ENCODE measurements around the gene CALML6. TPM values are rescaled to one million over a fixed set of nuclear protein-coding genes. Genes with fewer than 3 reads are reported as not detected.
"Not testable (repeated sequence)": the region's sequence is repeated elsewhere in the genome, so short reads cannot be mapped to it uniquely, and the experiment has no call there.

CALML6 gene
- total and polyA plus RNA-seq, 9 donors: 0.04 to 0.43 (median 0.13) TPM; not detected in 2

DNA sequence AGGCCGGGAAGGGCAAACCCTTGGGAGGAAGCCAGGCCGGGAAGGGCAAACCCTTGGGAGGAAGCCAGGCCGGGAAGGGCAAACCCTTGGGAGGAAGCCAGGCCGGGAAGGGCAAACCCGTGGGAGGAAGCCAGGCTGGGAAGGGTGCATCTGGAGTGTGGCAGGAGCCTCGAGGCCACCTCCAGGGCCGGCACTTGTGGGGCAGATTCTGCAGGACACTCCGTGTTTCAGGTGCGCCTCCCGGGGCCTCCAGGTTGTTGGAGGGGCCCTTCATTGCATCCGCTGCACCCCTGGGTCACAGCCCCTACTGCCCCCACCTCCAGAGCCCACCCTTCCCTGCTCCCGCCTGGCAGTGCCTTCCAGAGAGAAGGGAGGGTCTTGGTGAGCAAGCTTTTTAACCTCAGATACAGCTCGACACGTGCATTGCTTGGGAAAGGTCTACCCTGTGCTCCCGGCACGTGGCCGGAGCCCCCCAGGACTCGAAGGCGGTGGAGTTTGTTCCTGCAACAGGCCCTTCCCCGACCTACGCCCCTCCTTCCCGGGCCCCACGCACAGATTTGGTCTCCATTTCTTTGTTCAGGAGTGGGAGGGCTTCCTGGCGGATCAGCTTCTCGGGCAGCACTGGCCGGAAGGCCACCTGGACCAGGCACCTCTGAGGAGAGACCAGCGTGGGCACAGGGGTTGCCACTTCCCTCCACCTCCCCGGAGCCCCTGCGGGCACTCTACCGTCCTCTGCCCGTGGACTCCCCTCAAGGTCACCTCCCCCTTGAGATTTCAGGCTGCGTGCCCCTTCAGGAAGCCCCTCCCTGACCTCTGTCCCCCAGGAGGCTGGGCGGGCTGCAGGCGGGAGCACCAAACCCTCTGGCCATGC lies 13.4 kb downstream of the CALML6 start:
- Histone ChIP-seq H3K9me3 (no peaks in the 10 kb centered on the region), H3K27ac (no peak overlapping the region), H3K36me3 (no peaks in the 10 kb centered on the region), H3K27me3 (no peaks in the 10 kb centered on the region), H3K4me1 (ENCODE audit: insufficient read depth) (no peaks in the 10 kb centered on the region), H3K4me3 (no peak overlapping the region)
- intact Hi-C loops (cut with DNase I): no loop called here
- 54 to 73% (median 67%) methylated on average over 31 to 33 of the region's 34 CpGs for WGBS, 3 donors
- peak in 1 of 5 donors; percentile 30 for DNase-seq
- TF ChIP-seq, protein P1, sequence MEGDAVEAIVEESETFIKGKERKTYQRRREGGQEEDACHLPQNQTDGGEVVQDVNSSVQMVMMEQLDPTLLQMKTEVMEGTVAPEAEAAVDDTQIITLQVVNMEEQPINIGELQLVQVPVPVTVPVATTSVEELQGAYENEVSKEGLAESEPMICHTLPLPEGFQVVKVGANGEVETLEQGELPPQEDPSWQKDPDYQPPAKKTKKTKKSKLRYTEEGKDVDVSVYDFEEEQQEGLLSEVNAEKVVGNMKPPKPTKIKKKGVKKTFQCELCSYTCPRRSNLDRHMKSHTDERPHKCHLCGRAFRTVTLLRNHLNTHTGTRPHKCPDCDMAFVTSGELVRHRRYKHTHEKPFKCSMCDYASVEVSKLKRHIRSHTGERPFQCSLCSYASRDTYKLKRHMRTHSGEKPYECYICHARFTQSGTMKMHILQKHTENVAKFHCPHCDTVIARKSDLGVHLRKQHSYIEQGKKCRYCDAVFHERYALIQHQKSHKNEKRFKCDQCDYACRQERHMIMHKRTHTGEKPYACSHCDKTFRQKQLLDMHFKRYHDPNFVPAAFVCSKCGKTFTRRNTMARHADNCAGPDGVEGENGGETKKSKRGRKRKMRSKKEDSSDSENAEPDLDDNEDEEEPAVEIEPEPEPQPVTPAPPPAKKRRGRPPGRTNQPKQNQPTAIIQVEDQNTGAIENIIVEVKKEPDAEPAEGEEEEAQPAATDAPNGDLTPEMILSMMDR (IDR thresholded peaks at IDR 0.05): no peak
- TF ChIP-seq POLR2A (IDR thresholded peaks at IDR 0.05): no peak
- TF ChIP-seq EP300 (IDR thresholded peaks at IDR 0.05): no peak

DNA sequence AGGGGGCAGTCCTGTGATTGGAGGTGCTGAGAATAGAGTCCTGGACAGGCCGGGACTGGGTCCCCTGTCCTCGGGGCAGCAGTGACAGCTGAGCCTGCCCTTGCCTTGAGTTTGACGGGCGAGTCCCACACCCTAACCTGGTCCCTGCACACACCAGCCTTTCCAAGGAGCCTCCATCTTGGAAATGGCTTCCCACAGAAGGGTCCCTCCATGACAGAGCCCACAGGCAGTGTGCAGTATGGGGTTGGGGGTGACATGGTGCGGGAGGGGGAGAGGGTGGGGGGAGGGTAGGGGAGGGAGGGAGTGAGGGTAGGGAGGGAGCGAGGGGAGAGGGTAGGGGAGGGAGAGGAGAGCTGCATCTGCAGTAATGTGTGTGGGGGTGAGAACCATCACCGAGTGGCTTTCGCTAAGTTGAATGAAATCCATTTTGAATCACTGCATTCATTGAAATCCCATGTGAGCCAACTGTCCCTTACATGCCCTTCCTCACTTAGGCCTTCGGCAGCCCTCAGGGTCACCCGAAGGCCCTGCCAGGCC lies 14.1 kb downstream of the CALML6 start:
- no peaks in the 10 kb centered on the region for H3K9me3 ChIP-seq
- H3K27ac ChIP-seq: no peak overlapping the region
- H3K4me3 ChIP-seq: no peak overlapping the region
- DNase-seq: peak in 1 of 5 donors; percentile 19
- intact Hi-C loops (cut with DNase I): no loop called here
- H3K27me3 ChIP-seq: no peaks in the 10 kb centered on the region
- TF ChIP-seq POLR2A (IDR thresholded peaks at IDR 0.05) (no peak), EP300 (IDR thresholded peaks at IDR 0.05) (no peak)
- TF ChIP-seq, protein P1 (IDR thresholded peaks at IDR 0.05): no peak
- WGBS, 3 donors: 62 to 66% (median 63%) methylated on average over 7 to 10 of the region's 10 CpGs
- no peaks in the 10 kb centered on the region for H3K4me1 ChIP-seq (ENCODE audit: insufficient read depth)
- H3K36me3 ChIP-seq: no peaks in the 10 kb centered on the region

DNA sequence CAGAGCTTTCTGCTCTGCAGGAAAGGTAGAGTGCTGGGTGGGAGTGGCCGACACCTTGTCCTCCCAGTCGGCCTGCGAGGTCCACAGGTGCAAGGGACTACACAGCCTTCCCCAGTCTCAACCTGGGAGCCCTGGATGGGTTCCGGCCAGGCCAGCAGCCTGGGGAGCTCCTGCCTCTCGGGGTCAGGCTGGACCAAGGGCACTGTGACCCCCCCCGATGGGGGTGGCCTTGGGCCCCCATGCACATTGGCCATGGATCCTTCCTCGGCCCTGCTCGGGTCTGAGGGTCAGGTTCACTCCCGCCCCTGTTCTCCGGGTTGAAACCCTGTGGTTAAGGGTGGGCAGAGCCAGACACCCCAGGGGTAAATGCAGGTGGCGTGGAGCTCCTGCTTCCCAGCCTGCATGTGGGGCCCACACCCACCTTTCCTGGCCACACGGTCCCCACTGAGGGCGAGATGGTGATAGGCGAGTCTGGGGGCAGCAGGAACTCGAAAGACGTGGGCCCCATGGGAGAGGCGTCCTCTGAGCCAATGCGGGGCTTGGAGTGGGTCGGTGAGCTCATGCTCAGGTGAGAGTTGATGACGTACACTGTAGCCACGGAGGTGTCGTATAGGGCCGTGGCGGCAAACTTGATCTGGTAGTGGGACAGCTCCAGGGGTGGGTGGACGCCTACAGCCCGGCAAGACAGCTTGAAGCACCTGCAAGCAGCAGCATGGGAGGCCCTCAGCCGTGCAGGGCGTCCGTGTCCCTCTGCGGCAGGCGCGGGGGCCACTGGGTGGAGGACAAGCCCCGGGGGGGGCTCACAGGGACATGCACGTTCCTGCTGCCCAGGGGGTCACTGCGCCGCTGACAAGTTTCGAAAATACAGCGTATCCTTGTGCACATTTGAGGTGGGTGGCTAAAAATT lies 14.8 kb downstream of the CALML6 start:
- H3K4me3 ChIP-seq: no peak overlapping the region
- H3K27me3 ChIP-seq: no peaks in the 10 kb centered on the region
- WGBS, 3 donors: 80 to 83% (median 82%) methylated on average over 38 of the region's 38 CpGs
- TF ChIP-seq, protein P1 (IDR thresholded peaks at IDR 0.05): no peak
- TF ChIP-seq POLR2A (IDR thresholded peaks at IDR 0.05): no peak
- TF ChIP-seq EP300 (IDR thresholded peaks at IDR 0.05): no peak
- H3K4me1 ChIP-seq (ENCODE audit: insufficient read depth): no peaks in the 10 kb centered on the region
- intact Hi-C loops (cut with DNase I): no loop called here
- no peak overlapping the region for H3K27ac ChIP-seq
- H3K36me3 ChIP-seq: no peaks in the 10 kb centered on the region
- no peaks in the 10 kb centered on the region for H3K9me3 ChIP-seq
- DNase-seq: peak in 1 of 5 donors; percentile 29

DNA sequence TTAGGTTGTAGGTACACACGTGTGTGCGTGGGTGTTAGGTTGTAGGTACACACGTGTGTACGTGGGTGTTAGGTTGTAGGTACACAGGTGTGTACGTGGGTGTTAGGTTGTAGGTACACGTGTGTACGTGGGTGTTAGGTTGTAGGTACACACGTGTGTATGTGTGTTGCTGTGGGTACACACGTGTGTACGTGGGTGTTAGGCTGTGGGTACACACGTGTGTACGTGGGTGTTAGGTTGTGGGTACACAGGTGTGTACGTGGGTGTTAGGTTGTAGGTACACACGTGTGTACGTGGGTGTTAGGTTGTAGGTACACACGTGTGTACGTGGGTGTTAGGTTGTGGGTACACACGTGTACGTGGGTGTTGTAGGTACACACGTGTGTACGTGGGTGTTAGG lies 19.8 kb downstream of the CALML6 start:
- intact Hi-C loops (cut with DNase I); H3K36me3 ChIP-seq; DNase-seq; H3K4me3 ChIP-seq; H3K4me1 ChIP-seq (ENCODE audit: insufficient read depth); H3K27ac ChIP-seq; H3K27me3 ChIP-seq; H3K9me3 ChIP-seq: not testable (repeated sequence)
- 59 to 75% (median 60%) methylated on average over 4 to 5 of the region's 21 CpGs for WGBS, 3 donors
